Lower lobe of right lung (tissue), 2 donors: Measurements from ENCODE around the gene AGMO. TPM values are rescaled to one million over a fixed set of nuclear protein-coding genes. Genes with fewer than 3 reads are reported as not detected.

Experiments used
- ATAC-seq, 2 donors: fragments of 200-7000 bp; cut with Tn5 transposase; one replicate each; pipeline ENCODE4 v1.9.1; 2020 to 2022; ENCODE audit warnings: mild to moderate bottlenecking in 2 of 2, moderate library complexity in 2 of 2
- DNase-seq: peaks from one replicate; pipeline ENCODE4 v3.0.0-alpha.2; 2020
- H3K27ac ChIP-seq: fragments of 200-600 bp; one replicate; pipeline ENCODE4 v1.8.0; 2022
- H3K27me3 ChIP-seq: fragments of 200-600 bp; one replicate; pipeline ENCODE4 v1.8.0; 2022; ENCODE audit warnings: low read depth
- H3K36me3 ChIP-seq: fragments of 200-600 bp; one replicate; pipeline ENCODE4 v1.8.0; 2022; ENCODE audit warnings: mild to moderate bottlenecking
- H3K4me1 ChIP-seq: fragments of 200-600 bp; one replicate; pipeline ENCODE4 v1.8.0; 2022
- H3K4me3 ChIP-seq: fragments of 200-600 bp; one replicate; pipeline ENCODE4 v1.8.0; 2022; ENCODE audit warnings: mild to moderate bottlenecking
- H3K9me3 ChIP-seq: fragments of 200-600 bp; one replicate; pipeline ENCODE4 v1.8.0; 2022
- CTCF ChIP-seq: fragments of 200-600 bp; IDR thresholded peaks from one replicate; pipeline ENCODE4 v1.8.0; 2022; ENCODE audit warnings: antibody characterized with exemption, mild to moderate bottlenecking
- intact Hi-C: fragments of 100-400 bp; cut with DNase I; formaldehyde crosslinking; loops from one replicate; pipeline ENCODE4 v1.11.0; 2022
- total RNA-seq: library from RNA; stranded (reverse); fragmentation: NEBNext Ultra II Directional; extraction: Animal tissue kit (Norgen Biotek cat#: 25700); gene quantifications from one replicate; pipeline ENCODE4 v1.2.1, GENCODE V29; 2021
- donor health status: DM: no; HTN: yes; CAD: no; lungs with severe emphysema.

Gene AGMO
- total RNA-seq, 1 donor from 2014 or later: not detected

- H3K27me3 ChIP-seq: no peaks in the 10 kb centered on the region
- DNase-seq (no peak), ATAC-seq (no peak)
- no peaks in the 10 kb centered on the region for H3K9me3 ChIP-seq
- intact Hi-C loops: no loop called here
- no peak for TF ChIP-seq CTCF
- H3K4me3 ChIP-seq: no peak overlapping the region
- no peak overlapping the region for H3K27ac ChIP-seq
- no peaks in the 10 kb centered on the region for H3K4me1 ChIP-seq
- no peaks in the 10 kb centered on the region for H3K36me3 ChIP-seq
Measured at GRCh38 chr7:15411019-15411418, 150.8 kb downstream of the AGMO start.

GRCh38 chr7:15407910-15408309, 153.9 kb downstream of the AGMO start:
- Histone ChIP-seq H3K27me3 (no peaks in the 10 kb centered on the region), H3K36me3 (no peaks in the 10 kb centered on the region), H3K27ac (no peak overlapping the region), H3K4me1 (no peaks in the 10 kb centered on the region), H3K4me3 (no peak overlapping the region), H3K9me3 (no peaks in the 10 kb centered on the region)
- intact Hi-C loops: no loop called here
- ATAC-seq: no peak
- no peak for DNase-seq
- no peak for TF ChIP-seq CTCF

- Histone ChIP-seq H3K9me3 (no peaks in the 10 kb centered on the region), H3K27ac (no peak overlapping the region), H3K4me1 (no peaks in the 10 kb centered on the region), H3K4me3 (no peak overlapping the region), H3K27me3 (no peaks in the 10 kb centered on the region), H3K36me3 (no peaks in the 10 kb centered on the region)
- no peak for DNase-seq
- intact Hi-C loops: no loop called here
- TF ChIP-seq CTCF: no peak
- no peak for ATAC-seq
Measured at GRCh38 chr7:15403751-15404150, 158.1 kb downstream of the AGMO start.

GRCh38 chr7:15403315-15403714, 158.5 kb downstream of the AGMO start:
- Histone ChIP-seq H3K36me3 (no peaks in the 10 kb centered on the region), H3K4me3 (no peak overlapping the region), H3K27ac (no peak overlapping the region), H3K9me3 (no peaks in the 10 kb centered on the region), H3K27me3 (no peaks in the 10 kb centered on the region), H3K4me1 (no peaks in the 10 kb centered on the region)
- TF ChIP-seq CTCF: no peak
- DNase-seq: no peak
- intact Hi-C loops: no loop called here
- no peak for ATAC-seq

- Histone ChIP-seq H3K4me3 (no peak overlapping the region), H3K9me3 (no peaks in the 10 kb centered on the region), H3K27ac (no peak overlapping the region), H3K27me3 (no peaks in the 10 kb centered on the region), H3K4me1 (no peaks in the 10 kb centered on the region), H3K36me3 (no peaks in the 10 kb centered on the region)
- intact Hi-C loops: no loop called here
- no peak for DNase-seq
- no peak for ATAC-seq
- no peak for TF ChIP-seq CTCF
Measured at GRCh38 chr7:15402436-15403136, 159.2 kb downstream of the AGMO start.
